SK-N-MC (cell line): ENCODE data around the gene TUBGCP3.

Experiments used
- EZH2 ChIP-seq: fragments of 200-600 bp; sonication (generic); IDR thresholded peaks from one replicate; pipeline ENCODE4 v1.6.1; 2017; ENCODE audit warnings: antibody characterized with exemption
- POLR2AphosphoS5 ChIP-seq: IDR thresholded peaks from 2 replicates; pipeline ENCODE4 v1.6.1; 2012; ENCODE audit warnings: mild to moderate bottlenecking, low read depth, low read length, borderline replicate concordance

DNA sequence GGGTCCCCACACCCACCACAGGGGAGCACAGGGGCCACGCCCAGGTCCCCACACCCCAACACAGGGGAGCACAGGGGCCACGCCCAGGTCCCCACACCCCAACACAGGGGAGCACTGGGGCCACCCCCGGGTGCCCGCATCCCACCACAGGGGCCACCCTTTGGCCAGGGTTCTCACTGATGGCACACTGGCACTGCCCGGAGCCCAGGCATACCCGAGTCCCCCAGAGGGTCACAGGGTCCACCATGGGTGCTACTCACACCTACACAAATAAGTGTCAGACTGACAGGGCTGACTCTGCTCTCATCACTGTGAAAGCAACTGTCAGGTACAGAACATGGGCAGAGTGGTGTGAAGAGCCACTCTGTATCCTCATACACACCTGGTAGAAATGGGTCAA is 98.8 kb downstream of the TUBGCP3 start:
- TF ChIP-seq EZH2: no peak
- TF ChIP-seq POLR2AphosphoS5: no peak
